Upper lobe of right lung (tissue), 1 donor: ENCODE data around the gene EMILIN1. TPM values are rescaled to one million over a fixed set of nuclear protein-coding genes. Genes with fewer than 3 reads are reported as not detected.

Source experiments
- ATAC-seq: fragments of 200-7000 bp; cut with Tn5 transposase; one replicate; pipeline ENCODE4 v1.9.1; 2020; ENCODE audit warnings: mild to moderate bottlenecking, moderate library complexity
- DNase-seq: peaks from one replicate; pipeline ENCODE4 v3.0.0-alpha.2; 2020
- H3K27ac ChIP-seq: fragments of 200-600 bp; one replicate; pipeline ENCODE4 v1.8.0; 2022
- H3K27me3 ChIP-seq: fragments of 200-600 bp; one replicate; pipeline ENCODE4 v1.8.0; 2022; ENCODE audit warnings: mild to moderate bottlenecking
- H3K36me3 ChIP-seq: fragments of 200-600 bp; one replicate; pipeline ENCODE4 v1.8.0; 2022
- H3K4me1 ChIP-seq: fragments of 200-600 bp; one replicate; pipeline ENCODE4 v1.8.0; 2022
- H3K4me3 ChIP-seq: fragments of 200-600 bp; one replicate; pipeline ENCODE4 v1.8.0; 2022; ENCODE audit warnings: mild to moderate bottlenecking
- H3K9me3 ChIP-seq: fragments of 200-600 bp; one replicate; pipeline ENCODE4 v1.8.0; 2022
- intact Hi-C: fragments of 100-400 bp; cut with DNase I; formaldehyde crosslinking; loops from one replicate; pipeline ENCODE4 v1.11.0; 2022
- long read RNA-seq: library from polyadenylated mRNA; unstranded; transcript quantifications from one replicate; pipeline ENCODE4 v2.0.0, GENCODE V29; 2021
- total RNA-seq: library from RNA; stranded (reverse); fragmentation: NEBNext Ultra II Directional; extraction: Animal tissue kit (Norgen Biotek cat#: 25700); gene quantifications from one replicate; pipeline ENCODE4 v1.2.1, GENCODE V29; 2021
- TF ChIP-seq, protein P1 (sequence below): fragments of 200-600 bp; IDR thresholded peaks from one replicate; pipeline ENCODE4 v1.8.0; 2022; ENCODE audit warnings: antibody characterized with exemption
- donor health status: DM: no; HTN: yes; CAD: no; lungs with severe emphysema.

The EMILIN1 gene
- 84.6 TPM for total RNA-seq
- long read RNA-seq, partial matches to known transcripts: 2 of 6 reads
- long read RNA-seq, other reads (novel, unspliced or antisense): 4 of 6 reads

DNA sequence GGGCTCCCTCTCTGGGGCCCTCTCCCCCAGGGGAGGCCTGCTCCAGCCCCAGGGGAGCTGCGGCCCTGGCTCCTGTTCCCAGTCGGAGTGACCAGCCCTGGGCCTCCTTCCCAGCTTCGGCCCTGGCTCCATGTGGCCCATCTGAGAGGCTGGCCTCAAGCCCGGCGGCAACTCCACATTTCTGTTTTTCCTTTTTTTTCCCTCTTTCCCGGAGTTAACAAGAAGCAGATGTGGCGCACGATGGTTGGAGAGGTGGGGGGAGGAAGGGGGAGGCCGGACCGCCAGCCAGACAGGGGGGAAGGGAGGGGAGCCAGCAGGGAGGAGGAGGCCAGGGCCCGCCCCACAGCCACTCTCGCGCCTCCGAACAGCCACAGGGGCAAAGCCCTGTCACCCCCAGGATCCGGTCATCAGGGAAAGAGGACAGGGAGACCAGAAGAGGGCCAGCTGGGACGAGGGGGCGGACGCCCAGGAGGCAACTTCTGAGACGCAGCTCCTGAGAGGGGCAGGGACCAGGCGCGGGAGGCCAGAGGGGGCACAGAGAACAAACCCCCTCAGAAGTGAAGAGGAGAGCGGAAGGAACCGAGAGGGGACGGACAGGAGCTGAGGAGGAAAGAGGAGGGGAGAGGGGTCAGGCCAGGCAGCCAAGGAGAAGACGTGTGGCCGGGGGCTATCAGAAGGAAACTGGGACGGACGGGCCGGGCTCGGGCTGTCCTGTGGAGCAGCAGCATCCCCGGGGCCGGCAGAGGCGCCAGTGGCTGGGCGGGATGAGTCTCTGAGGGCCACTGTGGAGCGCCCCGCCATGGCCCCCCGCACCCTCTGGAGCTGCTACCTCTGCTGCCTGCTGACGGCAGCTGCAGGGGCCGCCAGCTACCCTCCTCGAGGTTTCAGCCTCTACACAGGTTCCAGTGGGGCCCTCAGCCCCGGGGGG lies at the start of gene EMILIN1:
Gene EMILIN1, plus strand, starts transcription at position 349 of the 928 bp plus-strand sequence. Its CDS starts 451 bp downstream, at position 800.
- Histone ChIP-seq H3K36me3 (no peaks in the 10 kb centered on the region), H3K4me3 (peak within 1 kb of the TSS; percentile 59), H3K27me3 (no peaks in the 10 kb centered on the region), H3K27ac (peak within 1 kb of the TSS; percentile 84), H3K4me1 (peaks cover 54% of the 10 kb centered on the region), H3K9me3 (no peaks in the 10 kb centered on the region)
- TF ChIP-seq, protein P1, sequence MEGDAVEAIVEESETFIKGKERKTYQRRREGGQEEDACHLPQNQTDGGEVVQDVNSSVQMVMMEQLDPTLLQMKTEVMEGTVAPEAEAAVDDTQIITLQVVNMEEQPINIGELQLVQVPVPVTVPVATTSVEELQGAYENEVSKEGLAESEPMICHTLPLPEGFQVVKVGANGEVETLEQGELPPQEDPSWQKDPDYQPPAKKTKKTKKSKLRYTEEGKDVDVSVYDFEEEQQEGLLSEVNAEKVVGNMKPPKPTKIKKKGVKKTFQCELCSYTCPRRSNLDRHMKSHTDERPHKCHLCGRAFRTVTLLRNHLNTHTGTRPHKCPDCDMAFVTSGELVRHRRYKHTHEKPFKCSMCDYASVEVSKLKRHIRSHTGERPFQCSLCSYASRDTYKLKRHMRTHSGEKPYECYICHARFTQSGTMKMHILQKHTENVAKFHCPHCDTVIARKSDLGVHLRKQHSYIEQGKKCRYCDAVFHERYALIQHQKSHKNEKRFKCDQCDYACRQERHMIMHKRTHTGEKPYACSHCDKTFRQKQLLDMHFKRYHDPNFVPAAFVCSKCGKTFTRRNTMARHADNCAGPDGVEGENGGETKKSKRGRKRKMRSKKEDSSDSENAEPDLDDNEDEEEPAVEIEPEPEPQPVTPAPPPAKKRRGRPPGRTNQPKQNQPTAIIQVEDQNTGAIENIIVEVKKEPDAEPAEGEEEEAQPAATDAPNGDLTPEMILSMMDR: no peak
- ATAC-seq (peak; percentile 17), DNase-seq (peak; percentile 78)
- intact Hi-C loops: no loop called here

GRCh38 chr2:27029051-27029450 lies 49.4 kb upstream of the EMILIN1 start:
- Histone ChIP-seq H3K4me3 (no peak overlapping the region), H3K9me3 (no peaks in the 10 kb centered on the region), H3K27me3 (no peaks in the 10 kb centered on the region), H3K36me3 (peaks cover 24% of the 10 kb centered on the region), H3K27ac (no peak overlapping the region), H3K4me1 (peaks cover 8% of the 10 kb centered on the region)
- TF ChIP-seq, protein P1: no peak
- intact Hi-C loops: no loop called here
- DNase-seq: no peak
- no peak for ATAC-seq

DNA sequence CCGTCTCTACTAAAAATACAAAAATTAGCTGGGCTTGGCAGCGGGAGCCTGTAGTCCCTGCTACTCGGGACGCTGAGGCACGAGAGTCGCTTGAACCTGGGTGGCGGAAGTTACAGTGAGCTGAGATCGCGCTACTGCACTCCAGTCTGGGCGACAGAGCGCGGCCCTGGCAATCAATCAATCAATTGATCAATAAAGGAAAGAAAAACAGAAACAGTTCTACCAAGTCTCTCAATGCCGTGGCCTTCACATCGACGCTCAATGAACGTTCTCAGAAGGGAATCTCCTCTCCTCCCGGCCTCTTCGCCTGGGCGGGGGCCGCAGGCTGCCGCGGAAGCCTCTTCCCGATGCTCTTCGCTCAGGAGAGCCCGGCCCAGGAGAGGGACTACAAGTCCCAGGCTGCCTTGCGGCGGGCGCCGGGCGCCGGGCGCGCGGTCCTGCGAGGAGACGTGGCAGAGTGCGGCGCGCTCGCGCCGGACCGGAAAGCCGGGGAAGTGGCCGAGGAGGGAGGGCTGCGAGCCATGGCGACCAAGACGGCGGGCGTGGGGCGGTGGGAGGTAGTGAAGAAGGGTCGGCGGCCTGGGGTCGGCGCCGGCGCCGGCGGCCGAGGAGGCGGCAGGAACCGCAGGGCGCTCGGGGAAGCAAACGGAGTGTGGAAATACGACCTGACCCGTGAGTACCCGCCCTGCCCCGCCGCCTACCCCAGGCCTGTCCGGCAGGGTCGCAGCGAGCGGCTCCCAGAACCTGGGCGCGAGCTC lies 45.7 kb upstream of the EMILIN1 start, which contains the start of gene TMEM214:
Gene TMEM214, plus strand, starts transcription at position 471 of the 758 bp plus-strand sequence. Its CDS starts 51 bp downstream, at position 522.
- Histone ChIP-seq H3K4me1 (peaks cover 16% of the 10 kb centered on the region), H3K36me3 (peaks cover 29% of the 10 kb centered on the region), H3K27ac (peak within 1 kb of the TSS; percentile 91), H3K27me3 (no peaks in the 10 kb centered on the region), H3K4me3 (peak within 1 kb of the TSS; percentile 99), H3K9me3 (no peaks in the 10 kb centered on the region)
- DNase-seq (peak; percentile 96), ATAC-seq (peak; percentile 98)
- TF ChIP-seq, protein P1: no peak
- intact Hi-C loops: no loop called here

DNA sequence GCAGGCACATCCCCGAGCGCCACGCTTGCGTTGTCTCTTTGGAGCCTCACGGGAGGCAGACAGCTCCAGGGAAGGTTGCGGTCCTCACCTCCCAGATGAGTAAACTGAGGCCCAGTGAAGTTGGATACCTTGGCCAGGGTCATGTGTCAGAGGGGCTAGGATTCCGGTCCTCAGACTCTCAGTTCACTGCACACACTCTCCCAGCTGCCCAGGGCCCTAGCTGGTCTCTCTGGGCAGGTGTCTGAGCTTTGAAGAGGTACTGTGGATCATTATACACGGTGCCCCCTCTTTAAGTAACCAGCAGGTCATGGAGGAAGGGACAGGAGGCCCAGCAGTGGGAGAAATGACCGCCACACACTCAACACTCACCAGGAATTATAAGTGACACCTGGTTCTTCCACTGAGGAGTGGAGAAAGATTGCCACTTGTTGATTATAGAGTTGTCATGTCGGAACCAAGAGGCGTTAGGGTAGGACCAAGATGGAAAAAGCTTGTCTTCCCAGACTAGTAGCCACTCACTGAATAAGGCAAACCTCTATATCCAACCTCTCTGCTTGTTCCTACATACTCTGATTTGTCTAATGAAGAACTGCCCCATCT lies 45.1 kb upstream of the EMILIN1 start:
- Histone ChIP-seq H3K27me3 (no peaks in the 10 kb centered on the region), H3K4me3 (peak overlapping the region; percentile 99), H3K4me1 (peaks cover 16% of the 10 kb centered on the region), H3K27ac (peak overlapping the region; percentile 91), H3K36me3 (peaks cover 33% of the 10 kb centered on the region), H3K9me3 (no peaks in the 10 kb centered on the region)
- ATAC-seq: peak; percentile 1
- TF ChIP-seq, protein P1: no peak
- DNase-seq: no peak
- intact Hi-C loops: no loop called here

DNA sequence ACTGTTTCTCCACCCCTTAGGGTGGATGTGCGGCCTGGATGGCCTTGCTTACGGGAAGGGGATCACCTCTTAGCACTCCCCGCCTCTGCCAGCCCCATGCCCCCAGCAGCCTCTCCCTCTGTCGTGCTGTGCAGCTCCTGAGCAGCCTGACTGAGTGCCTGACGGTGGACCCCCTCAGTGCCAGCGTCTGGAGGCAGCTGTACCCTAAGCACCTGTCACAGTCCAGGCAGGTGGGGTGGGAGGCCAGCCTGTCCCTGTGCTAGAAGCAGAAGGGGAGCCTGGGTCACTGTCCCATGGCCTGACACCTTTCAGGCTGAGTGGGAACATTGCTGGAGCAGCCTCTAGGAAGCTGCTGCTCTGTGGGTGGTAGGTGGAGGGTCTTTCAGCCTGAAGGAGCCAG lies 40.4 kb upstream of the EMILIN1 start:
- H3K27me3 ChIP-seq: no peaks in the 10 kb centered on the region
- intact Hi-C loops: no loop called here
- no peak for ATAC-seq
- H3K9me3 ChIP-seq: no peaks in the 10 kb centered on the region
- peaks cover 65% of the 10 kb centered on the region for H3K36me3 ChIP-seq
- H3K4me3 ChIP-seq: no peak overlapping the region
- DNase-seq: no peak
- TF ChIP-seq, protein P1: no peak
- H3K4me1 ChIP-seq: peaks cover 16% of the 10 kb centered on the region
- no peak overlapping the region for H3K27ac ChIP-seq
